GM12891 (cell line): ENCODE data around the gene CEMIP.

Experiments
- PAX5 ChIP-seq: IDR thresholded peaks from 2 replicates; pipeline ENCODE4 v1.6.1; 2011; ENCODE audit warnings: low read length, moderate library complexity, mild to moderate bottlenecking; ENCODE audit not compliant: insufficient read depth, severe bottlenecking
- POLR2A ChIP-seq: IDR thresholded peaks from 2 replicates; pipeline ENCODE4 v1.6.1; 2011; ENCODE audit warnings: low read depth, low read length, control low read depth
- POLR2AphosphoS5 ChIP-seq: IDR thresholded peaks from 2 replicates; pipeline ENCODE4 v1.6.1; 2011; ENCODE audit warnings: low read depth, low read length, control low read depth
- POU2F2 ChIP-seq: IDR thresholded peaks from 2 replicates; pipeline ENCODE4 v1.6.1; 2011; ENCODE audit warnings: low read depth, mild to moderate bottlenecking, control low read depth, low read length, moderate library complexity
- SPI1 ChIP-seq: IDR thresholded peaks from 2 replicates; pipeline ENCODE4 v1.6.1; 2011; ENCODE audit warnings: low read depth, low read length, control low read depth
- TAF1 ChIP-seq: IDR thresholded peaks from 2 replicates; pipeline ENCODE4 v1.6.1; 2011; ENCODE audit warnings: low read depth, low read length, control low read depth

DNA sequence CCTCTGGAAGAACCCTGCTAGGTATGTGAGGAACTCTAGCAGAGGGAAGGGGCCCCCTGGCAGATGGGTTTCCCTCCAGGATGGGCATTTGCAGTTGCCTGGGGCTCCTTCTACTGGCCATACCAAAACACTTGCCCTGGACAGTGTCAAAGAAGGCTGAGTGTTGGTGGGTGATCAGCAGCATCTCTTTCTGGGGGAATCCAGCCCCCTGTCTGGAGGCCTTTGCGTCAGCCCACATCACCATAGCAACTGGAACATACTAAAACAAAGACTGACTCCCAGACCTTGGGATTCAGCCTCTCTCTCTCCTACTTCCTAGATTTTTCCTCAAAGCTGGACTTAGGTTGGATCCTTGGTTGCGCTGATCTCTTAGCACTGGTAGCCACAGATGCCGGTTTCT, 8.1 kb downstream of the CEMIP start:
- no peak for TF ChIP-seq POLR2AphosphoS5
- TF ChIP-seq SPI1: no peak
- no peak for TF ChIP-seq POLR2A
- no peak for TF ChIP-seq TAF1
- TF ChIP-seq POU2F2: no peak
- TF ChIP-seq PAX5: no peak
